Endothelial cell of umbilical vein (primary cell): ENCODE results near the gene NUDT3.

ENCODE experiments used
- CTCF ChIP-seq, 2 donors: IDR thresholded peaks; 1 replicate in 1 of 2; 2 replicates in 1 of 2; pipeline ENCODE4 v1.5.1; 2011; ENCODE audit warnings: low read length in 2 of 2, mild to moderate bottlenecking in 2 of 2, moderate library complexity in 2 of 2, control low read depth in 1 of 2, inconsistent platforms in 1 of 2, low read depth in 1 of 2; ENCODE audit not compliant: insufficient read depth in 1 of 2; ENCODE audit errors: extremely low read depth in 1 of 2
- FOS ChIP-seq: IDR thresholded peaks from 2 replicates; pipeline ENCODE4 v1.6.1; 2011; ENCODE audit warnings: mild to moderate bottlenecking, low read length, moderate library complexity, borderline replicate concordance; ENCODE audit not compliant: insufficient read depth
- MAX ChIP-seq: IDR thresholded peaks from 2 replicates; pipeline ENCODE4 v1.6.1; 2011; ENCODE audit not compliant: insufficient read depth, insufficient read length
- POLR2A ChIP-seq: IDR thresholded peaks from 2 replicates; pipeline ENCODE4 v1.6.1; 2012; ENCODE audit warnings: low read depth, mild to moderate bottlenecking, control low read depth, low read length
- POLR2AphosphoS5 ChIP-seq: IDR thresholded peaks from 2 replicates; pipeline ENCODE4 v1.6.1; 2012; ENCODE audit warnings: low read depth, mild to moderate bottlenecking, control low read depth, low read length, moderate library complexity; ENCODE audit not compliant: insufficient read depth

- TF ChIP-seq CTCF (IDR thresholded peaks at IDR 0.05; ENCODE audit: extremely low read depth in 1 of 2, insufficient read depth in 1 of 2, low read depth in 1 of 2, low read length in 2 of 2) (peak; percentile 89 to 95), POLR2A (peak; percentile 31), MAX (no peak), FOS (peak; percentile 45), POLR2AphosphoS5 (peak; percentile 72)
Observed at GRCh38 chr6:34392497-34393190, at the start of gene NUDT3.
